ENCODE data around the gene ZSCAN20.

The ZSCAN20 gene

GRCh38 chr1:33532936-33533335, 60.5 kb downstream of the ZSCAN20 start:
- no peak overlapping the region for H3K27ac ChIP-seq
- no peak for TF ChIP-seq CTCF (IDR thresholded peaks at IDR 0.05)
- TF ChIP-seq ZFX (IDR thresholded peaks at IDR 0.05; ENCODE audit: borderline replicate concordance) = no peak

- TF ChIP-seq ZFX (IDR thresholded peaks at IDR 0.05; ENCODE audit: borderline replicate concordance) (no peak), CTCF (IDR thresholded peaks at IDR 0.05) (no peak)
- no peak overlapping the region for H3K27ac ChIP-seq
These were observed 62.9 kb downstream of the ZSCAN20 start for GRCh38 chr1:33535334-33535733.

- H3K27ac ChIP-seq = no peak overlapping the region
- TF ChIP-seq ZFX (IDR thresholded peaks at IDR 0.05; ENCODE audit: borderline replicate concordance) (no peak), CTCF (IDR thresholded peaks at IDR 0.05) (no peak)
These were observed 65.4 kb downstream of the ZSCAN20 start for GRCh38 chr1:33537885-33538284.

- H3K27ac ChIP-seq = no peak overlapping the region
- TF ChIP-seq CTCF (IDR thresholded peaks at IDR 0.05) (no peak), ZFX (IDR thresholded peaks at IDR 0.05; ENCODE audit: borderline replicate concordance) (no peak)
These were observed 69.5 kb downstream of the ZSCAN20 start for GRCh38 chr1:33541966-33542365.

Data from 22Rv1 (cell line).